SK-N-SH (cell line): ENCODE data around the gene CRYBB3. TPM values are rescaled to one million over a fixed set of nuclear protein-coding genes. Genes with fewer than 3 reads are reported as not detected.

Source experiments
- CTCF ChIA-PET: fragments of 300-600, 350-600 bp; formaldehyde crosslinking; extraction: SDS; loops from one replicate; lab custom pipeline; 2021; lab: Yijun Ruan, JAX
- POLR2A ChIA-PET: fragments of 350-600 bp; sonication (Branson Sonifier 250); formaldehyde crosslinking; extraction: SDS; loops from one replicate; lab custom pipeline; 2020; ENCODE audit warnings: antibody characterized with exemption, inconsistent platforms; lab: Yijun Ruan, JAX
- DNase-seq: peaks from one replicate; pipeline ENCODE4 v3.0.0; 2012
- H2AFZ ChIP-seq: fragments of 200-600 bp; sonication (generic); 2 replicates; pipeline ENCODE4 v1.8.1; 2016; ENCODE audit warnings: antibody characterized with exemption, mild to moderate bottlenecking, low read depth
- H3F3A ChIP-seq: fragments of 200-600 bp; sonication (generic); replicated peaks from 2 replicates; pipeline ENCODE3; 2016; ENCODE audit warnings: antibody characterized with exemption, mild to moderate bottlenecking; ENCODE audit not compliant: insufficient read depth
- H3K27ac ChIP-seq, 2 experiments: fragments of 200-500 bp in 1 of 2; fragments of 200-600 bp in 1 of 2; sonication (Bioruptor generic) in 1 of 2; sonication (generic), shearing (Covaris generic) in 1 of 2; 2 replicates each; pipeline versions ENCODE4 v1.5.1 to v1.6.1; 2014 to 2016; ENCODE audit warnings: low read depth in 2 of 2, inconsistent platforms in 1 of 2, low read length in 1 of 2, mild to moderate bottlenecking in 1 of 2, mixed read lengths in 1 of 2
- H3K27me3 ChIP-seq: fragments of 200-600 bp; sonication (generic), shearing (Covaris generic); 2 replicates; pipeline ENCODE4 v1.6.1; 2016; ENCODE audit warnings: mixed run types; ENCODE audit not compliant: insufficient read depth
- H3K36me3 ChIP-seq, 2 experiments: fragments of 200-500 bp in 1 of 2; fragments of 200-600 bp in 1 of 2; sonication (Bioruptor generic) in 1 of 2; sonication (generic) in 1 of 2; replicated peaks in 1 of 2; 2 replicates each; pipeline versions ENCODE3 to v1.5.1; 2014 to 2016; ENCODE audit warnings: low read length in 1 of 2, mild to moderate bottlenecking in 1 of 2; ENCODE audit not compliant: insufficient read depth in 2 of 2, control insufficient read depth in 1 of 2
- H3K4me1 ChIP-seq, 2 experiments: fragments of 200-500 bp in 1 of 2; fragments of 200-600 bp in 1 of 2; sonication (Bioruptor generic) in 1 of 2; sonication (generic), shearing (Covaris generic) in 1 of 2; 2 replicates each; pipeline versions ENCODE4 v1.5.1 to v1.6.1; 2014 to 2016; ENCODE audit warnings: low read depth in 1 of 2, low read length in 1 of 2, mixed run types in 1 of 2; ENCODE audit not compliant: insufficient read depth in 2 of 2, control insufficient read depth in 1 of 2
- H3K4me2 ChIP-seq: fragments of 200-600 bp; sonication (generic), shearing (Covaris generic); 2 replicates; pipeline ENCODE4 v1.6.1; 2017; ENCODE audit warnings: mixed run types
- H3K4me3 ChIP-seq, 2 experiments: fragments of 200-500 bp in 1 of 2; fragments of 200-600 bp in 1 of 2; sonication (Bioruptor generic) in 1 of 2; sonication (generic), shearing (Covaris generic) in 1 of 2; 2 replicates each; pipeline versions ENCODE4 v1.5.1 to v1.8.1; 2014 to 2016; ENCODE audit warnings: low read depth in 2 of 2, inconsistent platforms in 1 of 2, low read length in 1 of 2, mild to moderate bottlenecking in 1 of 2, mixed read lengths in 1 of 2, moderate library complexity in 1 of 2
- H3K79me2 ChIP-seq: fragments of 200-600 bp; sonication (generic); 2 replicates; pipeline ENCODE4 v1.8.1; 2017; ENCODE audit warnings: mild to moderate bottlenecking; ENCODE audit not compliant: insufficient read depth
- H3K9ac ChIP-seq: fragments of 200-600 bp; sonication (generic); 2 replicates; pipeline ENCODE4 v1.6.1; 2017; ENCODE audit warnings: mixed run types
- H3K9me2 ChIP-seq: fragments of 200-600 bp; sonication (generic); 2 replicates; pipeline ENCODE4 v1.6.1; 2017; ENCODE audit warnings: mixed run types
- H3K9me3 ChIP-seq: fragments of 200-600 bp; sonication (generic); 2 replicates; pipeline ENCODE4 v1.6.1; 2017; ENCODE audit warnings: mixed run types, mild to moderate bottlenecking, moderate library complexity
- H4K20me1 ChIP-seq: fragments of 200-600 bp; sonication (generic); 2 replicates; pipeline ENCODE4 v1.6.1; 2017; ENCODE audit warnings: mild to moderate bottlenecking, mixed run types; ENCODE audit not compliant: insufficient read depth
- CHD2 ChIP-seq: fragments of 150-350 bp; IDR thresholded peaks from 2 replicates; pipeline ENCODE4 v1.6.1; 2018; ENCODE audit warnings: low read length; ENCODE audit not compliant: partially characterized antibody
- EP300 ChIP-seq, 2 experiments: IDR thresholded peaks; 2 replicates each; pipeline versions ENCODE4 v1.4.0 to v1.6.1; 2012; ENCODE audit warnings: borderline replicate concordance in 1 of 2, low read depth in 1 of 2, low read length in 1 of 2
- FOSL2 ChIP-seq: IDR thresholded peaks from 2 replicates; pipeline ENCODE4 v1.4.0; 2012; ENCODE audit warnings: low read depth, mild to moderate bottlenecking, moderate library complexity, borderline replicate concordance
- GABPA ChIP-seq: IDR thresholded peaks from 2 replicates; pipeline ENCODE4 v1.4.0; 2012; ENCODE audit warnings: low read depth, mild to moderate bottlenecking
- GATA2 ChIP-seq: sonication (generic); formaldehyde crosslinking; IDR thresholded peaks from 2 replicates; pipeline ENCODE4 v1.5.0; 2020; ENCODE audit warnings: mild to moderate bottlenecking, missing genetic modification reagents
- MAX ChIP-seq: IDR thresholded peaks from 2 replicates; pipeline ENCODE4 v1.4.0; 2012; ENCODE audit warnings: low read depth
- MXI1 ChIP-seq: IDR thresholded peaks from 2 replicates; pipeline ENCODE4 v1.6.1; 2012; ENCODE audit warnings: mild to moderate bottlenecking, low read depth, low read length, improper control_type of control experiment
- NRF1 ChIP-seq: IDR thresholded peaks from 2 replicates; pipeline ENCODE4 v1.6.1; 2012; ENCODE audit warnings: low read depth, mild to moderate bottlenecking, low read length
- PBX3 ChIP-seq: IDR thresholded peaks from 2 replicates; pipeline ENCODE4; 2012
- POLR2AphosphoS5 ChIP-seq: IDR thresholded peaks from 2 replicates; pipeline ENCODE4 v1.6.1; 2012; ENCODE audit warnings: low read depth, low read length
- REST ChIP-seq: IDR thresholded peaks from 2 replicates; pipeline ENCODE4 v1.6.1; 2012; ENCODE audit warnings: mild to moderate bottlenecking, low read depth, low read length, moderate library complexity
- RXRA ChIP-seq: IDR thresholded peaks from 2 replicates; pipeline ENCODE4 v1.4.0; 2012; ENCODE audit warnings: low read depth, mild to moderate bottlenecking, borderline replicate concordance
- SMC3 ChIP-seq: IDR thresholded peaks from 2 replicates; pipeline ENCODE4 v1.6.1; 2012; ENCODE audit warnings: low read depth, low read length, improper control_type of control experiment
- TCF12 ChIP-seq: IDR thresholded peaks from 2 replicates; pipeline ENCODE4 v1.4.0; 2012
- TEAD4 ChIP-seq: IDR thresholded peaks from 2 replicates; pipeline ENCODE4 v1.4.0; 2012; ENCODE audit warnings: mild to moderate bottlenecking, borderline replicate concordance; ENCODE audit not compliant: insufficient read depth
- USF1 ChIP-seq: IDR thresholded peaks from 2 replicates; pipeline ENCODE4 v1.4.0; 2012; ENCODE audit warnings: low read depth, borderline replicate concordance
- YY1 ChIP-seq: IDR thresholded peaks from 2 replicates; pipeline ENCODE4 v1.4.0; 2012; ENCODE audit warnings: low read depth, mild to moderate bottlenecking
- ZBTB33 ChIP-seq: IDR thresholded peaks from 2 replicates; pipeline ENCODE4 v1.4.0; 2012; ENCODE audit warnings: low read depth, borderline replicate concordance
- WGBS: methylation state at CpG from one replicate; pipeline ENCODE4 v1.1.6; 2017; ENCODE audit warnings: low lambda C conversion rate; 5-methylcytosine and 5-hydroxymethylcytosine counted together
- polyA plus RNA-seq, 3 experiments: library from polyadenylated mRNA; depleted of rRNA; stranded (reverse); fragments of >200 nt; gene quantifications; 2 replicates each; pipeline ENCODE4 v1.2.3, GENCODE V29; 2012
- TF ChIP-seq, protein P1 (sequence below): fragments of 150-350 bp; IDR thresholded peaks from 2 replicates; pipeline ENCODE4 v1.6.1; 2016; ENCODE audit warnings: mild to moderate bottlenecking, low read depth, low read length
- TF ChIP-seq, protein P2 (sequence below): fragments of 150-350 bp; IDR thresholded peaks from 2 replicates; pipeline ENCODE4 v1.6.1; 2017; ENCODE audit warnings: antibody characterized with exemption, low read length, low read depth, borderline replicate concordance

CRYBB3 gene
- polyA plus RNA-seq, 1 of the 3 experiments (the other 2 are of a cell fraction) = 0.35 TPM

- Histone ChIP-seq H3K27me3 (no peaks in the 10 kb centered on the region), H3K9me2 (no peaks in the 10 kb centered on the region), H3K9me3 (no peaks in the 10 kb centered on the region), H3K4me3 (no peak overlapping the region), H3K9ac (no peak overlapping the region), H3K4me1 (no peaks in the 10 kb centered on the region), H3K4me2 (no peak overlapping the region), H3F3A (no peaks in the 10 kb centered on the region), H3K79me2 (no peaks in the 10 kb centered on the region), H3K36me3 (peaks cover 5 to 29% of the 10 kb centered on the region in 2 experiments), H2AFZ (no peak overlapping the region), H3K27ac (no peak overlapping the region), H4K20me1 (no peaks in the 10 kb centered on the region)
- 97% methylated on average over 3 of the region's 3 CpGs for WGBS
- TF ChIP-seq EP300 (IDR thresholded peaks at IDR 0.05; ENCODE audit: borderline replicate concordance in 1 of 2, low read depth in 1 of 2, low read length in 1 of 2) = no peak
- TF ChIP-seq NRF1 = no peak
- no peak for TF ChIP-seq SMC3
- no peak for TF ChIP-seq ZBTB33
- TF ChIP-seq, protein P1, sequence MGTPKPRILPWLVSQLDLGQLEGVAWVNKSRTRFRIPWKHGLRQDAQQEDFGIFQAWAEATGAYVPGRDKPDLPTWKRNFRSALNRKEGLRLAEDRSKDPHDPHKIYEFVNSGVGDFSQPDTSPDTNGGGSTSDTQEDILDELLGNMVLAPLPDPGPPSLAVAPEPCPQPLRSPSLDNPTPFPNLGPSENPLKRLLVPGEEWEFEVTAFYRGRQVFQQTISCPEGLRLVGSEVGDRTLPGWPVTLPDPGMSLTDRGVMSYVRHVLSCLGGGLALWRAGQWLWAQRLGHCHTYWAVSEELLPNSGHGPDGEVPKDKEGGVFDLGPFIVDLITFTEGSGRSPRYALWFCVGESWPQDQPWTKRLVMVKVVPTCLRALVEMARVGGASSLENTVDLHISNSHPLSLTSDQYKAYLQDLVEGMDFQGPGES = no peak
- no peak for TF ChIP-seq MXI1
- TF ChIP-seq PBX3 = no peak
- no peak for TF ChIP-seq TCF12
- no peak for TF ChIP-seq YY1
- no peak for TF ChIP-seq REST
- TF ChIP-seq FOSL2 = no peak
- no peak for TF ChIP-seq POLR2AphosphoS5
- TF ChIP-seq TEAD4 = no peak
- TF ChIP-seq RXRA = no peak
- TF ChIP-seq GATA2 = no peak
- no peak for TF ChIP-seq USF1
- TF ChIP-seq CHD2 = no peak
- TF ChIP-seq GABPA = no peak
- TF ChIP-seq MAX = no peak
- TF ChIP-seq, protein P2, sequence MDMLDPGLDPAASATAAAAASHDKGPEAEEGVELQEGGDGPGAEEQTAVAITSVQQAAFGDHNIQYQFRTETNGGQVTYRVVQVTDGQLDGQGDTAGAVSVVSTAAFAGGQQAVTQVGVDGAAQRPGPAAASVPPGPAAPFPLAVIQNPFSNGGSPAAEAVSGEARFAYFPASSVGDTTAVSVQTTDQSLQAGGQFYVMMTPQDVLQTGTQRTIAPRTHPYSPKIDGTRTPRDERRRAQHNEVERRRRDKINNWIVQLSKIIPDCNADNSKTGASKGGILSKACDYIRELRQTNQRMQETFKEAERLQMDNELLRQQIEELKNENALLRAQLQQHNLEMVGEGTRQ = no peak
- ChIA-PET CTCF (interaction anchor here (1.1 to 6.6 kb wide), 5 partner anchors 11 to 587 kb away, joined by 3 to 41 read pairs (median 4); no protein-coding TSS in a partner anchor), POLR2A (no interaction called here)
- no peak for DNase-seq
Observed at GRCh38 chr22:25186140-25186539, 13.5 kb upstream of the CRYBB3 start.
